NCI-H82 treated with DMSO at 0.1 percent for 48 hours (cell line): ENCODE results near the gene RNF186.
"Not testable (repeated sequence)": the region's sequence is repeated elsewhere in the genome, so short reads cannot be mapped to it uniquely, and the experiment has no call there.

Source experiments
- DNase-seq: peaks from one replicate; lab custom pipeline; 2025; ENCODE audit not compliant: unreplicated experiment; lab: John Stamatoyannopoulos, UW

The RNF186 gene

DNA sequence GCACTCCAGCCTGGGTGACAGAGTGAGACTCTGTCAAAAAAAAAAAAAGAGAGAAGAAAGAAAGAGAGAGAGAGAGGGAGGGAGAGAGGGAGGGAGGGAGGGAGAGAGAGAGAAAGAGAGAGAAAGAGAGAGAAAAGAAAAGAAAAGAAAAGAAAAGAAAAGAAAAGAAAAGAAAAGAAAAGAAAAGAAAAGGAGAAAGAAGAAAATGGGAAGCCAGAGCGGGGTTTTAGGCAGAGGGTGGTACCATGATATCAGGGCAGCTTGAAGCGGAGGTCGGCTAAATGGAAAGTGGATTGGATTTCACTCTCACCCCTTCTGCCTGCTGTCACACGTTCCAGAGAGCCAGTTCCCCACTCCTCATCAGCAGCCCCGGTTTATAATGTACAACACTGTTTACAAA is 17.3 kb downstream of the RNF186 start:
- DNase-seq, result no peak

DNA sequence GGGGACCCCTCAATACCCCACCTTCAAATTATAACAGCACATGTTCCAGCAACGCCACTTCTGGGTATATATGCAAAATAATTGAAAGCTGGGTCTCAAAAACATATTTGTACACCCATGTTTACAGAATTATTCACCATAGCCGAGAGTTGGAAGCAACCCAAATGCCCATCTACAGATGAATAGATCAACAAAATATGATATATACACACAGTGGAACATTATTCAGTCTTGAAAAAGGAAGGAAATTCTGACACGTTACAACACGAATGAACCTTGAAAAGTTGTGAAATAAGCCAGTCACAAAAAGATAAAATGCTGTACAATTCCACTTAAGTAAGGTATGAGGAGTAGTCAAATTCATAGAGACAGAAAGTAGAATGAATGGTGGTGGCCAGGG is 20.5 kb downstream of the RNF186 start:
- no peak for DNase-seq

DNA sequence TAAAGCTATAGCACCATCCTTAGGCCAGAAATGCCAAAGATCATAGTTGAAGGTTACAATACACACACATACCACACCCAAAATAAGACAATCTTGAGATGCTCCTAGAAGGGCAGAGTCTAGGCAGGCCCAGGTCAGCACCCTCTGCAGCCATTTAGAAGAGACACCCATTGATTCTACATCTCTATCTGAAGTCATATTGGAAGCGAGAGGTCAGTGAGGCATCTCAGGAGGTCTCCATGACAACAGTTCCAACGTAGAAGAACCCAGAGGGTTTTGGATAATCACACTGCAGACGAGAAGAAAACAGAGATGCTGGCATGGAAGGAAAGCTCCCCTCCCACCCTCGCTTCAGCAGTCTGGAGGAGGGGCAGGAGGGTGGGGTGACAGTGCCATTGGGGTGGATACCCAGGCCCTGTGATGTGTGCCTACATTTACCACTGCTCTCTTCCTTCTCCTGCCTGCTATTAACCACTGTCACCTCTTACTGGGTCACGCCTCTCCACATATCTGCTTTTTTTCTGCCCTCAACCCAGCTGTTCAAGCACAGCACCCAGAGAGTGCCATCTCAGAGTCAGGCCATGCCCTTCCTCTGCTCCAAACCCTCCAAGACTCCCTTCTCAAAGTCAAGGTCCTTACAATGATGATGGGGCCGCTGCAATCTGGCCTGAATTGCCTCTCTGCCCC is 21.6 kb downstream of the RNF186 start:
- no peak for DNase-seq

DNA sequence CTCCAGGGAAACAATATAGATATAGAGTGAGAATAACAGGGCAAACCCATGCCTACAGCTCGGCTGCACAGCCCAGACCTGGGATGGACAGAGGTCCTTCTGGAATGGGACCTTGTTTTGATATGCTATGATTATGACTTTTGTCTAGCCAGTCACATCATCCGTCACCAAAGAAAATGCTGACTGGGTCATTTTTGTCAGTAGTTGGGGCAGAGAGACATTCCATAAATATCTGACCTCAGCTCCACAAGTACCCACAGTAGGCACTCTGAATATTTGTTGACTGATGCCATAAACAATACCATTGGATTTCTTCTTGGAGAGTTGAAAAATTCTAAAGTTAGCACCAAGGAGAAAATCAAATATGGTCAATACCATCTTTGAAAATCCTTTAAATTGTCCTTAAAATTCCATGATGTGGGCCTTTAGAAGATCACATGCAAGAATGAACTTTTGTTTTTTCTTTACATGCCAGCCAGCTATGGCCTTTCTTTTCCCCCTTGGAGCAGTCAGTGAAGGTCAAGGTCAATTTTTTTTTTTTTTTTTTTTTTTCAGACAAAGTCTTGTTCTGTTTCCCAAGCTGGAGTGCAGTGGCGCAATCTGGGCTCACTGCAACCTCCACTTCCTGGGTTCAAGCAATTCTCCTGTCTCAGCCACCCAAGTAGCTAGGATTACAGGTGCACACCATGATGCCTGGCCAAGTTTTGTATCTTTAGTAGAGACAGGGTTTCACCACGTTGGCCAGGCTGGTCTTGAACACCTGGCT is 22.7 kb downstream of the RNF186 start:
- no peak for DNase-seq

DNA sequence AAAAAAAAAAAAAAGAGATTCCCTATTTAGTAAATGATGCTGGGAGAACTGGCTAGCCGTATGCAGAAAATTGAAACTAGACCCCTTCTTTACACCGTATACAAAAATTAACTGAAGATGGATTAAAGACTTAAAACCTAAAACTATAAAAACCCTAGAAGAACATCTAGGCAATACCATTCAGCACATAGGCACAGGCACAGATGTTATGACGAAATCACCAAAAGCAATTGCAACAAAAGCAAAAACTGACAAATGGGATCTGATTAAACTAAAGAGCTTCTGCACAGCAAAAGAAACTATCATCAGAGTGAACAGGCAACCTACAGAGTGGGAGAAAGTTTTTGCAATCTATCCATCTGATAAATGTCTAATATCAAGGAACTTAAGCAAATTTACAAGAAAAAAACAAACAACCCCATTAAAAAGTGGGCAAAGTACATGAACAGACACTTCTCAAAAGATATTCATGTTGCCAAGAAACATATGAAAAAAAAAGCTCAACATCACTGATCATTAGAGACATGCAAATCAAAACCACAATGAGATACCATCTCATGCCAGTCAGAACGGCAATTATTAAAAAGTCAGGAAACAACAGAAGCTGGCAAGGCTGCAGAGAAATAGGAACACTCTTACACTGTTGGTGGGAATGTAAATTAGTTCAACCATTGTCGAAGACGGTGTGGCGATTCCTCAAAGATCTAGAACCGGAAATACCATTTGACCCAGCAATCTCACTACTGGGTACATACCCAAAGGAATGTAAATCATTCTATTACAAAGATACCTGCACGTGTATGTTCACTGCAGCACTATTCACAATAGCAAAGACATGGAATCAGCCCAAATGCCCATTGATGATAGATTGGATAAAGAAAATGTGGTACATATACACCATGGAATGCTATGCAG is 24.8 kb downstream of the RNF186 start:
- not testable (repeated sequence) for DNase-seq

DNA sequence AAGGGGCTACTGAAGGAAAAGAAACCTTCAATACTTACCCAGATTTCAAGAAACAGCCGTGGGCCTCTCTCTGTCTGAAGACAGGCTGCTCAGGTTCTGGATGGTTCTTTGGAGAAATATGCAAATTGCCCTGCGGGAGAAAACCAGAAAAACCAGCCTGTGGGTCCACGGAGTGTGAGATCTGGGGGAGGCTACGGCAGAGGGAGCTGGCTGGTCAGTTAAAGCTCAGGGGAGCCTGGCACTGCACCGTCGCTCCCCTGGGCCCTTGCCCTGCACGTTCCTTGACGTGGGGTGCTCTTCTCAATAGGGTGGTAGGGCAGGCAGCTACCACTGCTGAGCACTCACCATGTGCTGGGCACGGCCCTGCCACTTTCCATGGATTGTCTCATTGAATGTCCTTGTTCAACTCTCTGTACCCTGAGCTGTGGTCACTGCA is 28.1 kb downstream of the RNF186 start:
- no peak for DNase-seq

DNA sequence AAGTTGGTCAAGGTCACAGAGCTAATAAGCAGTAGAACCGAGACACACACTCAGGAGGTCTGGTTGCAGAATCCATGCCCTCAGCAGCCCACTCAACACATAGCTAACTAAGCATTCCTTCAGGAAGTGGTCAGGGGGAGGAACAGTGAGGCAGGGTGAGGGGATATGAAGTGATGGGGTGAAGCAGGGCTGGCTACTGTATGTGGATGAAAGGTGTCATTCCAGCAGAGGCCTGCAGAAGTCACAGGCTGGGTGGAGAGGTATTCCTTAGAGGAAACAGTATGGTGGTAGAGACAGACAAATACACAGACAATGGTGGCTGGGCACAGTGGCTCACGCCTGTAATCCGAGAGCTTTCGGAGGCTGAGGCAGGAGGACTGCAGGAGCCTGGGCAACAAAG is 29.4 kb downstream of the RNF186 start:
- no peak for DNase-seq

DNA sequence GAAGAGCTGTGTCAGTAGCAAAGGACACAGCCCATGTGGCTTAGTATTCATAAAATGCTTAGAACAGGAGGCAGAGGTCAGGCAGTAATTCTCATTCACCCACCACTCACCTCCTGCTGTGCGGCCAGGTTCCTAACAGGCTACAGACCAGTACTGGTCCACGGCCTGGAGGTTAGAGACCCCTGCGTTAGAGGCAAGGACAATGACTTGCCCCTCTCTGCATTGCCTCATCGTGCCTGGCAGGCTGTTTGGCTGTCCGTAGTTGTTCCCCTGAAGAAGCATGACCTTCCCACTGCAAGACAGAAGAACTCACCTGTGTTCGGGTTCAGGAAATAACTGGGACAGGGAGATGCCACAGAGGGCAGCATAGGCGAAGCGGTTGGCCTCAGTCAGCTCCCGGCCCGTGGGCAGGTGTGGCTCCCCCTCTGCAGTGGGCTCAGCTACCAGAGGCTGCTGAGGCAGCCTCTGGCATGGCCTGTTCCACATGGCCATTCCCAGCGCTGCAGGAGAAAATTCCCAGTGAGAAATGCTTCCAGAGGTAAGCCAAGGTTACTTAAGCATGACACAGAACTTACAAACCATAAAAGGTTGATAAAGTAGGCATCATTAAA is 34.7 kb downstream of the RNF186 start:
- DNase-seq, result no peak

DNA sequence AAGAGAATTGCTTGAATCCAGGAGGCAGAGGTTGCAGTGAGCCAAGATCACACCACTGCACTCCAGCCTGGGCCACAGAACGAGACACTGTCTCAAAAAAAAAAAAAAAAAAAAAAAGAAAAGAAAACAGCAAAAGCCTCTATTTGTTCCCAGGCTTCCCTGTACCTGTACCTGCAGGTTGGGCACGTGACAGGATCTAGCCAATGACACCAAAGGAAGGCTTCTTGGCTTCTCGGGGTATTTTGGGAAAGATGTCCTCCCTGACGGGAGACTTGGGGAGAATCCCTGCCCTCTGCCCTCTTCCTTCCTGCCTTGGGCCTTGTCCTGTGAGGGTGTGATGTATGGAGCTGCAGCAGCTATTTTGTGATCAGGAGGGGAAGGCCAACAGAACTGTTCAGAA is 38.1 kb downstream of the RNF186 start:
- no peak for DNase-seq

DNA sequence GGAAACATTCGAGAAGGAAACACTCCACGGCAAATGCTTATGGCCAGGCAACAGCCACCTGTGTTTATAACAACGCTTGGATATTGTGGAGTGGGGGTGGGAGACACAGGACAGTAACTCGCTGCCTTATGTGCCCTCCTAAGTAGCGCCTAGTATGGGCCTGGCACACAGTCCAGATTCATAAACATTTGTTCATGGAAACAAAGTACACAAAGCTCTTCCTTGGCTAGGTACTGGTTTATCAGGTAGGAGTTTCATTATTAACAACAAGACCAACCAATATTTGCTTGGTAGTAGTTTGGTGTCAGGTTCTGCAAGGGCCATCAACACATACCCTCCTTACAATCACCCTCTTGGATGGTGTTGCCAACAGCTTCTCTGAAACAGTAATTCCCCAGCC is 38.8 kb downstream of the RNF186 start:
- no peak for DNase-seq

DNA sequence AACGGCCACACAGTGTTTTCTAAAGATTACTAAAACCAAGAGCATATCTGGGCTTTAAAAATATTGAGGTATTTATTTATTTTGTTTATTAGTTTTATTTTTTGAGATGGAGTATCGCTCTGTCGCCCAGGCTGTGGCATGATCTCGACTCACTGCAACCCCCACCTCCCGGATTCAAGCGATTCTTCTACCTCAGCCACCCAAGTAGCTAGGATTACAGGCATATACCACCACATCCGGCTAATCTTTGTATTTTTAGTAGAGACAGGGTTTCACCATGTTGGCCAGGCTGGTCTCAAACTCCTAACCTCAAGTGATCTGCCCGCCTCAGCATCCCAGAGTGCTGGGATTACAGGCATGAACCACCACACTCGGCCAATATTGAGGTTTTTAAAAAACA is 39.3 kb downstream of the RNF186 start:
- DNase-seq, result no peak

DNA sequence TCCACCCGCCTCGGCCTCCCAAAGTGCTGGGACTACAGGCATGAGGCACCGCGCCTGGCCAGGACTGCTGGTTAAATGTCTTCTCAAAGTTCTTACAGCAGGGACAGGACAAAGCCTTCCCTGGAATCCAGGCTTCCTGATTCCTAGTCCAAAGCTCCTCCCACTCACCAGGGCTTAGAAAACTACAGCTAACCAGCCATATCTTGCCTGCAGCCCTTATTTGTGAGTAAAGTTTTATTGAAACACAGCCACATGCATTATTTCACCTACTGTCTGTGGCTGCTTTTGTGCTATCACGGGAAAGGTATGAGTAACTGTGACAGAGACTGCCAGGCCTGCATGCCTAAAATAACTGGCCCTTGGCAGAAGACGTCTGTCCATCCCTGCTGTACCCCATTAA is 39.8 kb downstream of the RNF186 start:
- no peak for DNase-seq

DNA sequence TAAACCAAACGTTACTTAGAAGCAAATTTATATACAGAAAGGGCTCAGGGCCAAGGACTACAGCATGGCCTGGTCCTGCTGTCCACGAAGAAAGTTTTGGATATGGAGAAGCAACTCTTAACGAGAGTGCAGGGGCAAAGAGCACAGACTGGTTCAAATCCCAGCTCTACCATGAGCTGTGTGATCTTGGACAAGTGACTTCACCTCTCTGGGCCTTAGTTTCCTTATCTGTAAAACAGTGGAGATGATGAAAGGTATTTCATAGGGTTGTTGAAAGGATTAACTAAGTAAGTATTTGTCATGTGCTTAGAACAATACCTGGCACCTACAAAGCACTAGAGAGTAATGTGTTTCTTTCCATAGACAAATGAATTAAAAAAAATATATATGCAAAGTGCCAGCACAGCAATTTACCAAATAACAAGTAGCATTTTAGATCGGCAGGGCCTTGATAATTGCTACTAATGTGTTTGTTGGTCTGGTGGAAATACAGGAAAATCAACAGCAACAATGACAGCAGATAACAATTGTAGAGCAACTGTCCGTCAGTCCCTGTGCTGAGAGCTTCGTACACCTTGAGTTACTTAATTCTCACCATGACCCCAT is 40.8 kb downstream of the RNF186 start:
- no peak for DNase-seq

DNA sequence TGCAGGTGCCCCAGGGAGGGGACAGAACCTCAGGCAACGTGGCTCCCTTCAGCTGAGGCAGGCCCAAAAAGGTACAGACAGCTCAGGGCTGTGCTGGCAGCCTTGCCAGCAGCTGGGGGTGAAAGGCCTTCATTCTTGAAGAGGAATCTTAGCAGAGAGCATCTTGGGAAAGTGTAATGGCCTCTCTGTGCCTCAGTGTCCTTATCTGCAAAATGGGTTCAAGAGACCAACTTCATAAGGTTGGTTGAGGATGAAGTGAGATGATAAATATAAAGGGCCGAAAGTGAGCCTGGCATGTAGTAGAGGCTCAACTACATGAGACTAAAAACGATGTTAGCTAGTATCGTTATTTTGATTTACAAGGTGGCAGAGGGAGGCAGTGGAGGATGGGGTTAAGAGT is 41.6 kb downstream of the RNF186 start:
- no peak for DNase-seq

DNA sequence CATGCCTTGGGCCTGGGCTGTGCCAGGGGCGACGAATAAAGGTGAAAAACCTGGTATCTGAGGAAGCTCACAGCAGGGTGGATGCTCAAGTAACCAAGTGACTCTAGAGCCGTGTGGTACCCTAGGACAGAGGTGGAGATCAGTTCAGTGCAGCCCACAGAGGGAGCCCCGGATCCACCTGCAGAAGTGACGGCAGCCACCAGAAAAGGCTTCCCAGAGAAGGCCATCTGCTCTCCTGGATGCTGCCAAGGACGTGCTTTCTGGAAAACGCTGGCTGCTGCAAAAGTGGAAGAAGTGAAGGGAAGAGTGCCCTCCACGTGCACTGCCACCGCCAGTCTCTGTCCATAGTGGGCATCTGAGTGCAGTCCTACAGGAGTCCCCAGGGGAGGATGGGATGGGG is 43.0 kb downstream of the RNF186 start:
- no peak for DNase-seq

DNA sequence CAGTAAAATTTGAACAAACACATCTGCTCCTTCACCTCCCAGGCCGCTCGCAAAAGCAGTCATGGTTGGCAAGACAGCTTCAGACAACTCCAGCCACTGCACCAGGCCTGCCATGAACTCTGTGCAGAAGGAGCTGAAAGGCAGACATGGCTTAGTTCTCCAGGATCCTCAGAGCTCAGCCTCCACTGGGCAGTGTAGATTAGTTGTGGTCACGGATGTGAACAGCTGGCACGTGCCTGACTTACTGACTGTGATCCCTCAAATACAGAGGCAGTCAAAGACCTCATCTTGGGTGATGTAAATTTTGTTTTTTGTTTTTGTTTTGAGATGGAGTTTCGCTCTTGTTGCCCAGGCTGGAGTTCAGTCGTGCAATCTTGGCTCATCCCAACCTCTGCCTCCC is 43.7 kb downstream of the RNF186 start:
- DNase-seq, result no peak

DNA sequence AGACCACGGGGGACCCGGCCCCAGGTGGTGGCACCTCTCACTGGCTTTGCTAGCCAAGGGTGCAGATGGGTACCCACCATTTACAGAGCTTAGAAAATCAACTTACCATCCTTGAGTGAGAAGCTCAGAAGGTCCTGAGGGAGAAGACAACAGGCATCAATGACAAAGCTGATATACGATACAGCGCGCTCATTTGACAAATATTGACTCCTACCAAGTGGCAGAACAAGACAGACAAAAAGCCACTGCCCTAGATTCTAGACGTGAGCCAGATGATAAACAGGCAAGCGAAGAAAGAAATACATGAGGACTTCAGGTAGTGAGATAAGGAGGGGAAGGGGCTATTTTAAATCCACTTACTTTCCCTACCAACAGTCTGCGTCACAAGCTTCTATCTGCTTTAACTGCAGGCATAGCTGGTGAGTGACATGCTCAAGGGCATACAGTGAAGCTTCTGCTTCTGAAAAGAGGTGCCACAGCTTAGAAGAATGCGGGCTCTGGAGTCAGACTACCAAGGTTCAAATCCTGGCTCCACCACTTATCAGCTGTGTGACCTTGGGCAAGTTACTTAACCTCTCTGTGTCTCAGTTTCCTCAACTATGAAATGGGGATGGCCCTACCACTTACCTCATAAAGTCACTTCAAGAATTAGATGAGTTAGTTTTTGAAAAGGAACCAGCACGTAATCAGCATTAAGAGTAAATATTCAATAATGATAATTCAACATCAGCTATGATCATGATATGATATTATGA is 44.5 kb downstream of the RNF186 start:
- no peak for DNase-seq

DNA sequence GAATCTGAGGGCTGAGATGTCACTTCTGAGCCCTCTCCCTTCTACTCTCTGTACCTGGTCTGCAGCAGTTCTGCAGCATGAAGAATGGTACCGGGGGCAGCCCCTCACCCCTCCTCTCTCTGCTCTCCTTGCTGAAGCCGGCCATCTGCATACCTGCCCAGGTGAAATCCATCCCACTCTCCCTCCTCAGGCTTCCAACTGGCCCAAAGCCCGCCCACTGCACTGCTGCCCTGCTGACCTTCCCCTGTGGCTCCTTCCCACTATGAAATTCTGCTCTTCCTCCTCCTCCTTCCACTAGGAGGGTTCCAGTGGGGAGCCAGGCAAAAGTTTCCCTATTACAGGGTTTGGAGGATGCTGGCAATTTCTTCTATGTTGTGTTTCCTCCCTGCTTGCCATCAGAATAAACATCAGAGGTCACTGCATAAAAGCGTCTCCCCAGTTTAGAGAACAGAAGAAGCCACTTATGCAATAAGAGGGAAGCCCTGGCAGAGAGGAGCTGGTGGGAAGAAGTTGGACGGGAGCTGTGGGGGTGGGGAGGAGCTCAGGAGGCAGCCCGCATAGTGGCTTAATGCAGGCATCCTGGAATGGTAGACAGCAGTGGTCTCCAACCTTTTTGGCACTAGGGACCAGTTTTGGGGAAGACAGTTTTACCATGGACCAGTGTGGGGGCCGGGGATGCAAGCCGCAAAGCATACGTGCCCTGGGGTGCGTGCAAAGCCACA is 45.7 kb downstream of the RNF186 start:
- DNase-seq, result no peak

DNA sequence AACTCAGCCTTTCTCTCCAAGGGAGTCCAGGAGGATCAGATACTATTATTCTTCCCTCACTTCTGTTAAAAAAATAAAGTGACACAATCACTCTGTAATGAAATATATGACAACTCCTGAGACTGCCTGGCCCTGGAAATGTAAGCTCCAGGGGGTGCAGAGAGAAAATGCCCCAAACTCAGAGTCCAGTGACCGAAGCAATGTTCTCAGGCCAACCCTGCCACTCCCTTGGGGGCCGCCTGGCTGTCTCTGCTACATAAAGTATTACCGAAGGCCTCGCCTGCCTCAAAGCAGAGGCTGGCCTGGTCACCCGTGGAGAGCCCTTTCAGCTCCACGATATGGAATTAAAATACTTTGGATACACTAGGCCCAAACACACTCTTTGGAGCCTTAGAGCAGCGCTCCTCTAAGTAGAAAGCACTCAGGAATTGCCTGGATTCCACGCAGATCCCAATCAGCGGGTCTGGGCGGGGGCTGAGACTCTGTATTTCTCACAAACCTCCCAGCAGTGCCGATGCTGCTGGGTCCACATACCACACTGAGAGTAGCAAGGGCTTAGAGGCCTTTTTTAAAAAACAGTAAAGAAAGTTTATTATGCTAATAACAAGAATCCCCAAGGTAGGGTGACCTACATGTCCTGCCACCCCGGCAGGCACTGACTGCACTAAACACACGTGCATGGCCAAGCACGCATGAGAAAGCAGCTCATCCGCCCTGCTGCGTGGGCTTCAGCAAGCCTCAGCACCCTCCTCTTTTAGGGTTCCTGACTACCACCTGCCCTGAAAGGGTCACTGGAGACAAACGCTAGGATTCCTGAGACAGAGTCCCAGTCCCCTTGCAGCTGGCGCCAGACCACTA is 46.5 kb downstream of the RNF186 start:
- DNase-seq, result no peak
